ENCODE results near the gene PACRG.

- TF ChIP-seq MEF2A (IDR thresholded peaks at IDR 0.05; ENCODE audit: insufficient read depth, low read depth, low read length) (no peak), ZNF274 (IDR thresholded peaks at IDR 0.05; ENCODE audit: insufficient read depth, insufficient read length) (no peak), RFX5 (IDR thresholded peaks at IDR 0.05; ENCODE audit: low read depth, low read length) (no peak), FOS (IDR thresholded peaks at IDR 0.05; ENCODE audit: borderline replicate concordance, extremely low read depth, insufficient read length) (no peak), CBX5 (IDR thresholded peaks at IDR 0.05; ENCODE audit: low read depth) (no peak), POLR2AphosphoS2 (IDR thresholded peaks at IDR 0.05; ENCODE audit: low read depth, low read length) (no peak), EP300 (IDR thresholded peaks at IDR 0.05; ENCODE audit: borderline replicate concordance in 1 of 2, control insufficient read depth in 1 of 2, low read depth in 2 of 2, low read length in 2 of 2) (no peak)
- TF ChIP-seq, protein P1, sequence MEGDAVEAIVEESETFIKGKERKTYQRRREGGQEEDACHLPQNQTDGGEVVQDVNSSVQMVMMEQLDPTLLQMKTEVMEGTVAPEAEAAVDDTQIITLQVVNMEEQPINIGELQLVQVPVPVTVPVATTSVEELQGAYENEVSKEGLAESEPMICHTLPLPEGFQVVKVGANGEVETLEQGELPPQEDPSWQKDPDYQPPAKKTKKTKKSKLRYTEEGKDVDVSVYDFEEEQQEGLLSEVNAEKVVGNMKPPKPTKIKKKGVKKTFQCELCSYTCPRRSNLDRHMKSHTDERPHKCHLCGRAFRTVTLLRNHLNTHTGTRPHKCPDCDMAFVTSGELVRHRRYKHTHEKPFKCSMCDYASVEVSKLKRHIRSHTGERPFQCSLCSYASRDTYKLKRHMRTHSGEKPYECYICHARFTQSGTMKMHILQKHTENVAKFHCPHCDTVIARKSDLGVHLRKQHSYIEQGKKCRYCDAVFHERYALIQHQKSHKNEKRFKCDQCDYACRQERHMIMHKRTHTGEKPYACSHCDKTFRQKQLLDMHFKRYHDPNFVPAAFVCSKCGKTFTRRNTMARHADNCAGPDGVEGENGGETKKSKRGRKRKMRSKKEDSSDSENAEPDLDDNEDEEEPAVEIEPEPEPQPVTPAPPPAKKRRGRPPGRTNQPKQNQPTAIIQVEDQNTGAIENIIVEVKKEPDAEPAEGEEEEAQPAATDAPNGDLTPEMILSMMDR (IDR thresholded peaks at IDR 0.05 in 2 of 3, conservative IDR thresholded peaks at IDR 0.05 in 1 of 3; ENCODE audit: control insufficient read depth in 2 of 3, extremely low read depth in 1 of 3, insufficient read depth in 1 of 3, low read depth in 3 of 3, low read length in 3 of 3), result no peak
Observed at GRCh38 chr6:162697872-162698403, 29.8 kb upstream of the PACRG start.
